Measurements from ENCODE around the gene TEX264.
"Not testable (repeated sequence)": the region's sequence is repeated elsewhere in the genome, so short reads cannot be mapped to it uniquely, and the experiment has no call there.

TEX264 gene, protein sequence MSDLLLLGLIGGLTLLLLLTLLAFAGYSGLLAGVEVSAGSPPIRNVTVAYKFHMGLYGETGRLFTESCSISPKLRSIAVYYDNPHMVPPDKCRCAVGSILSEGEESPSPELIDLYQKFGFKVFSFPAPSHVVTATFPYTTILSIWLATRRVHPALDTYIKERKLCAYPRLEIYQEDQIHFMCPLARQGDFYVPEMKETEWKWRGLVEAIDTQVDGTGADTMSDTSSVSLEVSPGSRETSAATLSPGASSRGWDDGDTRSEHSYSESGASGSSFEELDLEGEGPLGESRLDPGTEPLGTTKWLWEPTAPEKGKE

DNA sequence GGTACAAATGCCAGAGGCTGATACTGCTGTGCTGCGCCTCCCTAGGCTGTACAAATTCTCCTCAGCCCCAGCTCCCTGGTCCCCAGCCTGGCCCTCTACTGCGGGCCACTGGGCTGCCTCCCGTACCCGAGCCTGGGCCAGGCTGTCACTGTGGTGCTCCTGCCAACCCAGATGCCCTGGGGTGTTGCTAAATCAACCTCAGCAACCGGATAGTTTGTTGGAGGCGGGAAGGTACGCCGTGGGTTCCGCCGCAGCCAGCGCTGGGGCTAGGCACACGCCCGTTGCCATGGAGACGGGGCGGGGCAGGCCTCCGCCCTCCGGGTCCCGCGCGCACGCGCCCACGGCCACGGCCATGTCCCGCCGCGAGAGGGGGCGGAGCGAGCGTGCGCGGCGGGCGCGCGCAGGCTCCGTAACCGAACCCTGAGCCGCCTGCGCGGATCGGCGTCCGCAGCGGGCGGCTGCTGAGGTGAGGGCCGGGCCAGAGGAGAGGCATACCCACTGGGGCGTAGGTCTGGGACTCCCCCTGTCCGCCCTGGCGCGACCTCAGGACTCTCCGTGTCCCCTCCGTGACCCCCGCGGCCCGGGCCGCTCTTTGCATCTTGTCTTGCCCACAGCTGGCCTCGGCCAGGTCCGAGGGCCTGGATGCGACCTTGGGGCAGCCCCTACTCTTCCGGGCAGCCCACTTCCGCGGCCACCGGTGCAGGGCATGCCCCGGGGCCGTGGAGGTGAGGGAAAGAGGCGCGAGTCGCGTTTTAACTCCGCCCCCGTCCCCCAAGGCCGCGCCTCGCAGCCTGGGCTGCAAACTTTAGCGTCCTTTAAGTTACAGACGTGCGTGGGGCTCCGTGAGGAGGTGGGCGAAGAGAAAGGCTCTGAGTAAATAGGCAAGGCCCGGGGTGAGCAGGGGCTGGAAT is at the start of gene TEX264:
TEX264 (plus strand) TSS at position 430 of the 911 bp plus-strand sequence. CDS start 3,053 bp downstream, outside the sequence.
- Mint-ChIP-seq H3K9me3 (ENCODE audit: low read depth) (no peaks in the 10 kb centered on the region), H3K4me1 (ENCODE audit: low read depth) (peaks cover 63% of the 10 kb centered on the region), H3K4me3 (peak within 1 kb of the TSS; percentile 90), H3K36me3 (peaks cover 7% of the 10 kb centered on the region), H3K27ac (peak within 1 kb of the TSS; percentile 89), H3K27me3 (no peaks in the 10 kb centered on the region)

DNA sequence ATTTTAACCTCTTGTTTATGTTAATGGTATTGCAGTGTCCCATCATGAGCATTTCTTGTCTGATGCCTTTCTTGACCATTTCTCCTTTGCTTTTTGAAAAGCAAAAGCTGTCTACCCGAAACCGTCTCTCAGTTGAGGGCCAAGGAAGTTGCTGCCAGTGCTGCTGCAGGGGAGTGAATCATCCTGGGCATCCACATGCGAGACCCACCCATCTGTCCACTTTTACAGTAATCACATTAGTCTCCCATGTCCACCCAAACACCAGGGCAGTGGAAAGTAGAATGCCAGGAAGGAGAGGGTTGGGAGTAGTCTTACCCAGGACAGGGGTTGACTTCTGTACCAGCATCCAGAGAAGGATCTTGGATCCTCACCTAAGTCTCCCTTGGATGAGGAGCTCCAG is 48.6 kb upstream of the TEX264 start:
- Mint-ChIP-seq H3K9me3 (ENCODE audit: low read depth) (no peaks in the 10 kb centered on the region), H3K27ac (no peak overlapping the region), H3K27me3 (no peaks in the 10 kb centered on the region), H3K36me3 (no peaks in the 10 kb centered on the region), H3K4me3 (no peak overlapping the region), H3K4me1 (ENCODE audit: low read depth) (peaks cover 17% of the 10 kb centered on the region)

DNA sequence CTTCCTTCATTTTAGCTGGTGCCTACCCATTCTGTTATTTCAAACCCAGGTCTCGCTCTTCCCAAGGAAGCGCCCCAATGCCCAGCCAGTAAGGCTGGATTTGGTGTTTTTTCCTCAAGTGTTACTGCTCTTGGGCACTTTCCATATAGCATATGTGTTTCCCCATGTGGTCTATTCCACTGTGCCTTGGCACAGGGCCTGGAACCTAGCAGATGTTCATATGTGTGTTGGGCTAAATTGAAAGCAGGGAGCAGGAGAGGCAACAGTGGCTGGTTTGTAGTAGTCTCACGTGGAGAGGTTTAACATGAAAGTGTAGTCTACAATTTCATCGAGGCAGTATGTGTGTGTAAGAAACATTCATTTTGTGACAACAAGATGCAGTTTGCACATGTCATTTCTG is 48.2 kb upstream of the TEX264 start:
- Mint-ChIP-seq H3K4me3 (no peak overlapping the region), H3K4me1 (ENCODE audit: low read depth) (peaks cover 17% of the 10 kb centered on the region), H3K27me3 (no peaks in the 10 kb centered on the region), H3K27ac (no peak overlapping the region), H3K36me3 (no peaks in the 10 kb centered on the region), H3K9me3 (ENCODE audit: low read depth) (no peaks in the 10 kb centered on the region)

DNA sequence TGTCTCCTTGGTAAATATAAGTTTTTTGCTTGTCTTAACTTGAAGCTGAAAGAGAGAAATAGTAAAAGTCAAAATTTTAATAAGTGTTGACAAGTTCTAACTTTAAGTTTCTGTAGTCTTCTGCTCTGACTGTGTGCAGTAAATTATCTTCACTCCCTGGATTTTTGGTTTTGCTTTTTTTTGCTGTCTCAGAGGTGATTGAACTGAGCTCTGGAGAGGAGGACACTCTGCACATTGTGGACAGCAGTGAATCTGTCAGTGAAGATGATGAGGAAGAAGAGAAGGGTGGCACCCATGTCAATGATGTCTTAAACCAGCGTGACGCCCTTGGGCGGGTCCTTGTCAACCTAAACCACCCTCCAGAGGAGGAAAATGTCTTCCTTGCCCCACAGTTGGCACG is 40.5 kb upstream of the TEX264 start:
- Mint-ChIP-seq H3K4me3 (no peak overlapping the region), H3K27me3 (no peaks in the 10 kb centered on the region), H3K27ac (no peak overlapping the region), H3K4me1 (ENCODE audit: low read depth) (no peaks in the 10 kb centered on the region), H3K36me3 (peaks cover 15% of the 10 kb centered on the region), H3K9me3 (ENCODE audit: low read depth) (no peaks in the 10 kb centered on the region)

DNA sequence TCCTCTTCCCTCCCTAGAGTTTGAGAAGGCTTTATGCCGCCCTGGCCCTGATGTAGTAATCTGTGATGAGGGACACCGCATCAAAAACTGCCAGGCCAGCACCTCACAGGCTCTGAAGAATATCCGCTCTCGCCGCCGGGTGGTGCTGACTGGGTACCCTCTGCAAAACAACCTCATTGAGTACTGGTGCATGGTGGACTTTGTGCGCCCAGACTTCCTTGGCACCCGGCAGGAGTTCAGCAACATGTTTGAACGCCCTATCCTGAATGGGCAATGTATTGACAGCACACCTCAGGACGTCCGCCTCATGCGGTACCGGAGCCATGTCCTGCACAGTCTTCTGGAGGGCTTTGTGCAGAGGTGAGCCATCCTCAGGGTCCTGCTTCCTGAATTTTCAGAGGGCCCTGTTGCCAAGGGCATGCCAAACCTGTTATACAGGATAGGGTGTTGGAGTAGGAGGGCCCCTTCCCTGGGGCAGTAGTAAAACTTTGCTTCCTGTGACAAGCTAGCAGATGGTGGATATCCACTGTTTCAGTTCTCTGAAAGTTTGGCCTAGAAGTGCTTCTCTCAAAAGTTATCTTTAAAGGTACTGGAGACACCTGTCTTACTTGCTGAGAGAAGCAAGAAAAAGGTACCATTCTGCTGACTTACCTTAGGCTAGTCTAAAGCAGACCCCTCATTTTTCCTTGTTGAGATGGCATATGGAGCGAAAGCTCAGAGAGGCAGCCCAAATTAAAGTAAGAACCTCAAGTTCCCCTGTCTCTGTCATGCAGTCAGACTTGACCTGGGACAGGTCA is 33.7 kb upstream of the TEX264 start:
- no peaks in the 10 kb centered on the region for H3K4me1 Mint-ChIP-seq (ENCODE audit: low read depth)
- peaks cover 12% of the 10 kb centered on the region for H3K36me3 Mint-ChIP-seq
- H3K4me3 Mint-ChIP-seq, result no peak overlapping the region
- H3K27me3 Mint-ChIP-seq, result no peaks in the 10 kb centered on the region
- no peaks in the 10 kb centered on the region for H3K9me3 Mint-ChIP-seq (ENCODE audit: low read depth)
- H3K27ac Mint-ChIP-seq, result no peak overlapping the region

DNA sequence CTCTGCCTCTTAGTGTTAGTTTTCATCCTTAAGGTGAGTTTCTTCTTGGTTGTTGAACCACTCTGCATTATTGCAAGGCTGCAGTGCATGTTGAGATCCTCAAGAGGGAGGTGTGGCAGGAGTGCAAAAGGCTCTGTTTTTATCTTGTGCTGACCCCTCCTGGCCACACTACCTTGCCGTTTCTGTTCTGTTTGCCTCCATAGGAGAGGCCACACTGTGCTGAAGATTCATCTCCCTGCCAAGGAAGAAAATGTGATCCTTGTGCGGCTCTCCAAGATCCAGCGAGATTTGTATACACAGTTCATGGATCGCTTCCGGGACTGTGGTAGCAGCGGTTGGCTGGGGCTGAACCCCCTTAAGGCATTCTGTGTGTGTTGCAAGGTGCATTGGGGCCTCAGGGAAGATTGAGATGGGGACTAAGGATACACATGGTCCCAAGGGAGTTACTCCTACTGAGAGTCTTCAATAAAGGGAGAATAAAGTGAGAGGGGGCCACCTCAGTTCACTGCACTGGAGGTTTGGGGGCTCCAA is 33.0 kb upstream of the TEX264 start:
- Mint-ChIP-seq H3K4me1 (ENCODE audit: low read depth) (no peaks in the 10 kb centered on the region), H3K27me3 (no peaks in the 10 kb centered on the region), H3K36me3 (peaks cover 12% of the 10 kb centered on the region), H3K4me3 (no peak overlapping the region), H3K27ac (no peak overlapping the region), H3K9me3 (ENCODE audit: low read depth) (no peaks in the 10 kb centered on the region)

DNA sequence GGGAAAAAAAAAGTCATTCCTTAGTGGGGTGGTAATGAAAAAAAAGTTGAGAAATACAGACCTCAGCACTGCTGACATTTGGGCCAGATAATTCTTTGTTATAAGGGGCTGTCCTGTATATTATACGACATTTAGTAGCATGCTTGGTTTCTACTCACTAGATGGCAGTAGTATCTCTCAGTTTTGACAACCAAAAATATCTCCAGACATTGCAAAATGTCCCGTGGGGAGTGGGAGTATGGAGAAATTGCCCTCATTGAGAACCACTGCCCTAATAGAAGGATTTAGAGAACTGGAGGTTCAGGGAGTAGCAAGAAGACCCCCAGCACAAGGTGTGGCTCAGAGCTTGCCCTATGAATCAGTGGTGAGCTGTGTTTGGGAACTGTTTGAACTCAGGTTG is 28.6 kb upstream of the TEX264 start:
- peaks cover 22% of the 10 kb centered on the region for H3K36me3 Mint-ChIP-seq
- H3K9me3 Mint-ChIP-seq (ENCODE audit: low read depth), result no peaks in the 10 kb centered on the region
- no peaks in the 10 kb centered on the region for H3K4me1 Mint-ChIP-seq (ENCODE audit: low read depth)
- no peak overlapping the region for H3K4me3 Mint-ChIP-seq
- no peak overlapping the region for H3K27ac Mint-ChIP-seq
- H3K27me3 Mint-ChIP-seq, result no peaks in the 10 kb centered on the region

DNA sequence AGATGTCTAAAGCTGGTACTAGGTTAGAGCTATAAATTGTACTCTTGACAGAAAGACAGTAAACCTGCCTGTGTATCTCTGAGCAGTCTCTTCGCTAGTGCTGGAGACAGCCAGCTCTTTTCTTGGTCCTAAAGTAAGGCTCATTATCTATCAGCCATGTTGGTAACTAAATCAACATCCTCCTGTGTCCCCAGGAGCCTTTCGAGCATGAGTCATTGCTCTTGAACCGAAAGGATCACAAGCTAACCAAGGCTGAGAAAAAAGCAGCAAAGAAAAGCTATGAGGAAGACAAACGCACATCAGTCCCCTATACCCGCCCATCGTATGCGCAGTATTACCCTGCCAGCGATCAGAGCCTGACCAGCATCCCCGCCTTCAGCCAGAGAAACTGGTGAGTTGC is 25.0 kb upstream of the TEX264 start:
- H3K9me3 Mint-ChIP-seq (ENCODE audit: low read depth), result no peaks in the 10 kb centered on the region
- no peak overlapping the region for H3K27ac Mint-ChIP-seq
- H3K4me1 Mint-ChIP-seq (ENCODE audit: low read depth), result no peaks in the 10 kb centered on the region
- H3K36me3 Mint-ChIP-seq, result peaks cover 37% of the 10 kb centered on the region
- no peak overlapping the region for H3K4me3 Mint-ChIP-seq
- H3K27me3 Mint-ChIP-seq, result no peaks in the 10 kb centered on the region

DNA sequence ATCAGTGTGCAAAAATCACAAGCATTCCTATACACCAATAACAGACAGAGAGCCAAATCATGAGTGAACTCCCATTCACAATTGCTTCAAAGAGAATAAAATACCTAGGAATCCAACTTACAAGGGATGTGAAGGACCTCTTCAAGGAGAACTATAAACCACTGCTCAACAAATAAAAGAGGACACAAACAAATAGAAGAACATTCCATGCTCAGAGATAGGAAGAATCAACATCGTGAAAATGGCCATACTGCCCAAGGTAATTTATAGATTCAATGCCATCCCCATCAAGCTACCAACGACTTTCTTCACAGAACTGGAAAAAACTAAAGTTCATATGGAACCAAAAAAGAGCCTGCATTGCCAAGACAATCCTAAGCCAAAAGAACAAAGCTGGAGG is 18.9 kb upstream of the TEX264 start:
- not testable (repeated sequence) for H3K27me3 Mint-ChIP-seq; H3K4me1 Mint-ChIP-seq (ENCODE audit: low read depth); H3K27ac Mint-ChIP-seq; H3K9me3 Mint-ChIP-seq (ENCODE audit: low read depth); H3K4me3 Mint-ChIP-seq
- H3K36me3 Mint-ChIP-seq, result peaks cover 32% of the 10 kb centered on the region

DNA sequence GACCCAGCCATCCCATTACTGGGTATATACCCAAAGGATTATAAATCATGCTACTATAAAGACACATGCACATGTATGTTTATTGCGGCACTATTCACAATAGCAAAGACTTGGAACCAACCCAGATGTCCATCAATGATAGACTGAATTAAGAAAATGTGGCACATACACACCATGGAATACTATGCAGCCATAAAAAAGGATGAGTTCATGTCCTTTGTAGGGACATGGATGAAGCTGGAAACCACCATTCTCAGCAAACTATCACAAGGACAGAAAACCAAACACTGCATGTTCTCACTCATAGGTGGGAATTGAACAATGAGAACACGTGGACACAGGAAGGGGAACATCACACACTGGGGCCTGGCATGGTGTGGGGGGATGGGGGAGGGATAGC is 17.6 kb upstream of the TEX264 start:
- H3K36me3 Mint-ChIP-seq, result peaks cover 35% of the 10 kb centered on the region
- H3K9me3 Mint-ChIP-seq (ENCODE audit: low read depth); H3K27me3 Mint-ChIP-seq; H3K4me1 Mint-ChIP-seq (ENCODE audit: low read depth); H3K4me3 Mint-ChIP-seq; H3K27ac Mint-ChIP-seq: not testable (repeated sequence)

DNA sequence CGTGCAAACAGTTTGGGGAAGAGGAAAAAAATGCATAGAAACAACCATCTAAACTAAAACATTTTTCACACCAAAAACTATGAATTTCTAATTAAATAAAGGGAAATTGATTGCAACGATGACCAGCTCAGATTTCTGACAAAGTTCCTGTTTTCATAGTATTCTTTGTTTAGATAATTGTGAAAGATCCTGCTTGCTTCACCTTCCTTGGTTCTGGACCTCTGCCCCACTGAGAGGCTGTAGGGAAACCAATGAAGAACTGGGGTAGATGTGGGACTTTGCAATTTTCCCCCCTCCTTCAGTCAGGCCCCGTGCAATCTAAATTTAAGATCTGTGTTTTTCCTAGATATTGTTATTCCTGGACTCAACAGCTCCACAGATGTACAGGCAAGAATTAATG is 13.8 kb upstream of the TEX264 start:
- Mint-ChIP-seq H3K4me1 (ENCODE audit: low read depth) (no peaks in the 10 kb centered on the region), H3K4me3 (no peak overlapping the region), H3K27ac (no peak overlapping the region), H3K27me3 (no peaks in the 10 kb centered on the region), H3K36me3 (peaks cover 18% of the 10 kb centered on the region), H3K9me3 (ENCODE audit: low read depth) (no peaks in the 10 kb centered on the region)

DNA sequence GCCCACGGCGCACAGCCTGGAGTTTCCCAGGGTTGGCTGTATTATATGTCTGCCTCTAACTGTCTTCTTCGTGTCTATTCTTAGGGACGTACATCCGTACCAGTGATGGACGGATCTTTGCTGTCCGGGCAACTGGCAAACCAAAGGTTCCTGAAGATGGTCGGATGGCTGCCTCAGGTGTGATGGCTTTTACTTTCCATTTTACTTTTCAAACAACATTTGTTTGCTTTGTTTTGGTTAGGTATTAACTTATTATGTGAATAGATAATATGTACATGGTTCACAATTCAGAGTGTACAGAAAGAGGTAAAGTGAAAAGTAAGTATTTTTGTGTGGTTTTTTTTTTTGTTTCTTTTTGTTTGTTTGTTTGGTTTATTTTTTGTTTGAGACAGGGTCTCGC is 11.1 kb upstream of the TEX264 start:
- Mint-ChIP-seq H3K27ac (no peak overlapping the region), H3K27me3 (no peaks in the 10 kb centered on the region), H3K4me1 (ENCODE audit: low read depth) (no peaks in the 10 kb centered on the region), H3K36me3 (peaks cover 14% of the 10 kb centered on the region), H3K4me3 (no peak overlapping the region), H3K9me3 (ENCODE audit: low read depth) (no peaks in the 10 kb centered on the region)

DNA sequence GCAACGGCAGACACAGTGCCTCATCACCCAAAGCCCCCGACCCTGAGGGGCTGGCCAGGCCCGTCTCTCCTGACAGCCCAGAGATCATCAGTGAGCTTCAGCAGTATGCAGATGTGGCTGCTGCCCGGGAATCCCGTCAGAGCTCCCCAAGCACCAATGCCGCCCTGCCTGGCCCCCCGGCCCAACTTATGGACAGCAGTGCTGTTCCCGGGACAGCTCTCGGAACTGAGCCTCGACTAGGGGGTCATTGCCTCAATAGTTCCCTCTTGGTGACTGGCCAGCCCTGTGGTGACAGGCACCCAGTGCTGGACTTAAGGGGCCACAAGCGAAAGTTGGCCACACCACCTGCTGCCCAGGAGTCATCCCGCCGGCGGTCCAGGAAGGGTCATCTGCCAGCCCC is 8.6 kb upstream of the TEX264 start:
- Mint-ChIP-seq H3K27me3 (no peaks in the 10 kb centered on the region), H3K4me1 (ENCODE audit: low read depth) (no peaks in the 10 kb centered on the region), H3K9me3 (ENCODE audit: low read depth) (no peaks in the 10 kb centered on the region), H3K27ac (no peak overlapping the region), H3K4me3 (no peak overlapping the region), H3K36me3 (peaks cover 14% of the 10 kb centered on the region)

DNA sequence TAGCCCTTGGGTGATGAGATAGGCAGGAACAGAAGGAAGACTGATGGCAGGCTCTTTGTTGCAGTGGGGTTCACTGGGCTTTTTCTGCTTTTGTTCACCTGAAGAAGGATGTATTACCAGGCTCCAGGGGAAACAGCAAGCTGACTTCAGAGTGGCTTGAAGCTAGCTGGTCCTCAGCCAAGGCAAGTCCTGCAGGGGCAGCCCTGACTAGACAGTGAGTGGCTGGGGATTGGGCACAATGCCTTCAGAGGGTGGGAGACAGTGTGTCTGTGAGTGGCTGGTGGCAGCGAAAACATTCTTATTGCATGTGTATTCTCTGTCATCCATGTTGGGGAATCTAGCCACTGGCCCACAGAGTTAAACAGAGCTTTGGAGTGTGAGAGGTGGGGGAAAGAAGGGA is 2.3 kb upstream of the TEX264 start:
- H3K36me3 Mint-ChIP-seq, result no peaks in the 10 kb centered on the region

More for the DNA sequence above, 2.3 kb upstream of the TEX264 start:
- Mint-ChIP-seq H3K27ac (no peak overlapping the region), H3K4me3 (peak overlapping the region; percentile 22), H3K9me3 (ENCODE audit: low read depth) (no peaks in the 10 kb centered on the region), H3K4me1 (ENCODE audit: low read depth) (peaks cover 40% of the 10 kb centered on the region), H3K27me3 (no peaks in the 10 kb centered on the region)

All from activated naive CD8-positive, alpha-beta T cell (primary cell).